Forelimb muscle (tissue), 1 donor: ENCODE data around the gene ECI1. TPM values are rescaled to one million over a fixed set of nuclear protein-coding genes. Genes with fewer than 3 reads are reported as not detected.

ENCODE experiments used
- DNase-seq: peaks from one replicate; pipeline ENCODE4 v3.0.0-alpha.2; 2013; ENCODE audit warnings: low read depth
- polyA plus RNA-seq: library from polyadenylated mRNA; unstranded; fragments of 120-200 nt; gene quantifications from one replicate; pipeline ENCODE4 v1.2.1, GENCODE V29; 2013; ENCODE audit not compliant: insufficient read length

Gene ECI1, protein sequence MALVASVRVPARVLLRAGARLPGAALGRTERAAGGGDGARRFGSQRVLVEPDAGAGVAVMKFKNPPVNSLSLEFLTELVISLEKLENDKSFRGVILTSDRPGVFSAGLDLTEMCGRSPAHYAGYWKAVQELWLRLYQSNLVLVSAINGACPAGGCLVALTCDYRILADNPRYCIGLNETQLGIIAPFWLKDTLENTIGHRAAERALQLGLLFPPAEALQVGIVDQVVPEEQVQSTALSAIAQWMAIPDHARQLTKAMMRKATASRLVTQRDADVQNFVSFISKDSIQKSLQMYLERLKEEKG
- polyA plus RNA-seq, result 56.3 TPM

GRCh38 chr16:2251296-2252111 is at the start of gene ECI1:
TSS of gene ECI1 (minus strand) at chr16:2251587. CDS start at chr16:2251566, 21 bp downstream.
- DNase-seq, result peak; percentile 73

DNA sequence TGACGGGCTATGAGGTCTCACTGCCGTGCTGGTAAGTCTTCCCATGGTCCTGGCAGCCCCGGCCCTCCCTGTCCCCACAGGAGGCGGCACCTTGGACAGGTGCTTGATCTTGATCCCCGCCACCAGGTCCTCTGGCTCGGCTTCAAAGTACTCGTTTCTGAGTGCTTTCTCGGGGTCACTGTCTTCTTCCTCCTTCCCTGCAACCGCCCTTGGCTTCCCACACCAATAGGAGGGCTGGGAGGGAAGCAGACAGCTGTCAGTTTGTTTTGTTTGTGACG is 48.5 kb upstream of the ECI1 start:
- no peak for DNase-seq

GRCh38 chr16:2299121-2299914 is 47.9 kb upstream of the ECI1 start:
- no peak for DNase-seq

DNA sequence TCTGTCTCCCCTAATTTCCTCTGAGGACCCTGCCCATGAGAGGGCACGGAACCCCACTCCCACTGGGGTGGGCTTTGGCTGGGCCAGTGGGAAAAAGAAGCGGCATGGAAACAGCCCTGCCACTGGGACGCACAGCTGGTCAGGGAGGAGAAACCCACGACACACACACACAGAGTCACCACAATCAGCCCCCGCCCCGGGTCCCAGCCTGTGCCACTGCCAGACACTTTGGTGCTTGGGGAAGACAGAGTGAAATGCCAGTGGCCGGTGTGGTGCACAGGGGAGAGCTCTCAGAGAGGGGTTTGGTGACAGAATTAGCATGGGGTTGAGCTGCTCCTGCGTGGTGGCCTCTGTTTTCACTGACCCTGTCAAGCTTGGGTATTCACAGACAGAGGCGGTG is 47.2 kb upstream of the ECI1 start:
- no peak for DNase-seq

DNA sequence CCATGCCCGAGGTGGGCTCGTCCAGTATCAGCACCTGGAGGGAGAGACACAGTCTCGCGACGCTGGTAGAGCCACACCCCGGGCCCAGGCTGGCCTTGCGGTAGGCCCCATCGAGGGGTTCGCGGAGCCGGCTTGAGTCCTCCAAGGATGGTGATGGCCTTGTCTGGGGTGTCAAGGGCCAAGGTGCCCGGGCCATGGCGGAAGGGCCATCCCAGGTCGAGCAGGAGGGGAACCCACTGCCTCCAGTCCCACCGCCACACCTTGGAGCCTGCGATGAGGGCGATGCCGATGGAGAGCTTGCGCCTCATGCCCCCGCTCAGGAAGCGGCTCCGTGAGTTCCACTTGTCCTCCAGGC is 46.1 kb upstream of the ECI1 start:
- no peak for DNase-seq

GRCh38 chr16:2296661-2297505 is 45.5 kb upstream of the ECI1 start:
- no peak for DNase-seq

DNA sequence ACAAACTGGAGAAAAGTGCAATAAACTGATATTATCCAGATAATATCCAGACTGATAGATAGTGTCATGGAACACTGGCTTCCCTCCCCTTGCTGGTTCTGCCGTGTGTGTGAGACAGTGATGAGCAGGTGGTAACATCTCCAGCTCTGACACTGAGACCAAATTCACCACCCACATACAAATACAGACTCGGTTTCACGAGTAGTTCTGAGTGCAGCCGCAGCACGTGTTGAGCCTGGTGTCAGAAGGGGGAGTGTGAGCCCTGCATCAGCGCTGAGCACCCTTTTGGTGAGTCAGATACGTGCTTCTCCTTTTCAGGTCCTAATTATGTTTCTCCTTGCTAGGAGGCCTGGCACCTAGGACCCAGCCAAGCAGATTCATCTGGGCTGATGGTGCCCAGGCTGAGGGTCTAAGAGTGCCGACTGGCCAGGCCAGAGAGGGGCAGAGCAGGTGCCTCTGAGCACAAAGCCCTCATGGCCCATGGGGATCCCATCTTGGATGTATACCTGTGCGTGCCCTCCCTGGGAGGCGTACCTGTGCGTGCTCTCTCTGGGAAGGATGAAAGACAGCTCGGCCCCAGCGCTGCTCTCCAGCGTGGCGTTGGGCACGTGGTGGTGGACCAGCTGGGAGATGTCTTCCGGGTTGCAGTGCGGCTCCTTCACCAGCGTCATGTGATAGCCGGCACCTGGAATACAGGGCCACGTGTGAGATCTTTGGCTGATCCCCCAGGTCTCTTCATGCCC is 43.8 kb upstream of the ECI1 start:
- DNase-seq, result no peak

GRCh38 chr16:2292221-2292620 is 40.8 kb upstream of the ECI1 start:
- no peak for DNase-seq

GRCh38 chr16:2289282-2289681 is 37.9 kb upstream of the ECI1 start:
- no peak for DNase-seq

DNA sequence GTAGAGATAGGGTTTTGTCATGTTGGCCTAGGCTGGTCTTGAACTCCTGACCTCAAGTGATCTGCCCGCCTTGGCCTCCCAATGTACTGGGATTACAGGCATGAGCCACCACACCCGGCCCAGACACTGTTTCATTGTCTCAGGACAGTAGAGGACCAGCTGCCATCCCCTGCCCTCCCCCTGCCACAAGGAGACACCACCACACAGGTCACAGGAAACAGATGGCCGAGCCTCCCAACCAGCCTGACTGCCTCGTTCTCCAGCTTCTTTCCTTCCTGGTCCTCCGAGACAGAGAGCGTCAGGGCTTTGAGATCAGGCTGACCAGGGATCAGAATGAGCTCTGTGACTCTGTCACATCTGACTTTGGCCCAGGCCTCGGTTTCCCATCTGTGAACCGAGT is 37.3 kb upstream of the ECI1 start:
- no peak for DNase-seq

GRCh38 chr16:2287916-2288547 is 36.6 kb upstream of the ECI1 start:
- no peak for DNase-seq

DNA sequence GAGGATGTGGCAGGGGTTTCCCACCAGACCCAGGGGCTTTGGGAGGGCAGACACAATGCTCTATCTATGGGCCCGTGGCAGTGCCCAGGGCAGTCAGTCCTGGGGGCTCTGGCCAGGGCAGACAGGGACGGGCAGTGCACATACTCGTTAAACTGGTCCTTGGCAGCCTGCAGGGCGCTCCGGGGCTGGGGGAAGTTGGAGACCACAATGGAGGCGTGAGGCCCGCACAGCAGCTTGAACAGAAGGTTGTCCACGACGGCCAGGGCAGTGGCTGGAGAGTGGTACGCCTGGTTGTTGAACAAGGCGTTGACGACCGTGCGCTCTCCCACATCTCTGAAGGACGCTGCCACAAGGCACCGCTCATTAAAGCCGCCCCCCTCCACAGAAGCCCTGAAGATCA is 35.2 kb upstream of the ECI1 start:
- no peak for DNase-seq

DNA sequence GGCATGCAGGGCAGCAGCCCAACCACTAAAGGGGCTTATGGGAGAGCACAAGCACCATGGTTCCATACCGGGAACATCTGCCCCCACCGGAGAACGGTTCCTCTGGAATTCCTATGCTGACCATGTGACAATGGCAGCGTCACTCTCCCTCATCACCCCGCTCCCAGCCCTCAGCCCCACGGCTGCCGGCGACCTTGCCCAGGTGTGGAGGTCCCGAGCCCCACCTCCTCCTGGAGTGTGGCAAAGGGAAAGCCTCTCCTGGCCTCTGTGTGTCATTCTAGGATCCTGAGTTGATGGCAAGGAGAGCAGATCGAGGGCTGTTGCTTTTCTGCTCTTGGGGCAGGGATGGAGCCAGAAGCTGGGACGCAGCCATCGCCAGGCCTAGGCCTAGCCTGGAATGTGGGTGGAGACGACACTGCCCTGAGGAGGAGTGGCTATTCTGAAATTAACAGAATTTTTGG is 34.4 kb upstream of the ECI1 start:
- DNase-seq, result no peak

DNA sequence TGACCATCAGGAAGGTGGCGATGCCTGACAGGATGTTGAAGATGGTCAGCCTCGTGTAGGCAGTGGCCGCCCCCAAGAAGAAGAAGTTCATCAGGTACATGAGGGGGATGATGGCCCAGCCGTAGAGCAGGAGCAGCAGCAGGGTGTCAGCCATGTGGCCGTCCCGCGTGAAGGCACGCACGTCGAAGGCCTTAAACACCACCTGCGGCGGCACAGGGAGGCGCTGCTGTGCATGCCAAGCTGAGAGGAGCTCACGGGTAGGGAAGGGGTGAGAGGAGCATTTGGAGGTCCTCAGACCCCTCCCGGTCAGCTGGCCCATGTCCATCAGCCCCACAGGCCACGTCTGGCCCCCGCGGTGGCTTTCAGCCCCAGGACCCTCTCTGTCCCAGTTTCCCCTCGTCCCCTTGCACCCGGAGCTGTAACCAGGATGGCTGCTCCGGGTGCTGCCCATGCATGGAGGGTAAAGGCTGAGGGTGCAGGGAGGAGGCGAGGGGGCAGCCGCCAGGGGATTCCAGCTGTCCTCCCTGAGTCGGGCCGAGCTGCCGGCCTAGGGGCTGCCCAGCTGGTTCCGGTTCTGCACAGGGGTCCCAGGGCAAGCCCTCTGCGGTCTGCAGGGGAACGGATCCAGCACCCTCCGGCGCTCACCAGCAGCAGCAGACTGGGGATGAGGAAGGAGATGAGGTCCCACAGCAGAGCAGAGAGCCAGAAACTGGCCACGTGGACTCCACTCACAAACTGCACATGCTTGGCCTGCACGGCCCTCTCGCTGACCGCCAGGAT is 33.6 kb upstream of the ECI1 start:
- no peak for DNase-seq

DNA sequence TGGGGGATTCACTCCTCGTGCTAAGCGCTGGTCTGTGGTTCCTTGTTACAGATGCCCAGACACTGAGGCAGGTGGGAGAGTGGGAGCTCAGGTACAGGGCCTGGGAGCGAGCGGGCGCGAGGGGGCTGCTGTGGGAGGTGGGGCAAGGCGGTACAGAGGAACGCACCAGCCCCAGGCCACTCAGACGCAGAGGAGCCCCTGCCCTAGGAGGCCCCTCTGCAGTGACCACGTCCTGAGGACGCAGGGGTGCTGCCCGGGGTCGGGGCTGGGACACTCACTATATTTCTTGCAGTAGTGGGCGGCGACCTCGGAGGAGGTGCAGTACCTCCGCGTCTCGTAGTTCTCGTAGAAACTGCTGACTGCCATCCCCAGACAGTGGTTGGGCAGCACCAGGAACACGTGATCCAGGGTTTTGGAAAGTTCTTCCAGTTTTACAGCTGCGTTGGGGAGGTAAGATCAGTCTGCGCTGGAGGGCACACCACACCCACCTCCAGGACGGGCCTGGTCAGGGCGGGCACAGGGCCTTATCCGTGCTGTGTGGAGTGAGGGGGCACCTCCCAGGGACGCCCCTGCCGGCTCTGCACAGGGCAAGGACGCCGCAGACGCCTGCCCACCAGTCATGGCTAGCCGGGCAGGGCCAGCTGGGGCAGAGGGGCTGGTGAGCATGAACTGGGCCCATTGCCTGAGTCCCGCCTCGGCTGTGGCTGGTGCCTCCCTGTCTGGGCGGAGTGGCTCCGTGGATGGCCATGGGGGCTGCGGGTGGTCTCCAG is 32.8 kb upstream of the ECI1 start:
- no peak for DNase-seq

GRCh38 chr16:2282866-2283555 is 31.6 kb upstream of the ECI1 start:
- no peak for DNase-seq

- no peak for DNase-seq
Measured at GRCh38 chr16:2282262-2282661, 30.9 kb upstream of the ECI1 start.

DNA sequence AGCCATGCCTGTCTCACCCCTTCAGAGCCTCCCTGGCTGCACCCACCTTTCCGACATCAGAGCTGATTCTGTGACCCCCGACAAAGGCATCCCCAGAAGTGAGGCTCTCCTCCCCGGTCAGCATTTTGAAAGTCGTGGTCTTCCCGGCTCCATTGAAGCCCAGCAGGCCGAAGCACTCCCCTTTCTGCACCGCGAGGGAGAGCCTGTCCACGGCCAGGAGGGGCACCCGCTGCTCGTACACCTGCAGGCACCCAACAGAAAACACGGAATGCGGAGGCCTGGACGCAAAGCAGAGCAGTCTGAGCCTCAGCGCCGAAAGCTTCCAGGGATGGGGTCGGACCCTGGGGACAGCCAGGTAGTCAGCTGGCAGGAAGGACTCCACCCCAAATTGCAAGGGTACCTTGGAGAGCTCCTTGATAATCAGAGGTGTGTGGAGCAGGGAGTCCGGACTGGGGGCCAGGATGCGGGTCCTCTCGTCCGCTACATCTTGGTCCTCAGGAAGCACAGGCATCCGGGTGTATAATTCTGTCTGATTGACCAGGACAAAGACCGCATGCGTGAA is 29.7 kb upstream of the ECI1 start:
- DNase-seq, result no peak
